GM20000 (cell line): ENCODE measurements around the gene MAGI2.

Experiments used
- DNase-seq: peaks from one replicate; pipeline ENCODE4 v3.0.0; 2012; ENCODE audit warnings: low spot score
- CTCF ChIP-seq: IDR thresholded peaks from 2 replicates; pipeline ENCODE4 v1.5.1; 2012; ENCODE audit warnings: mild to moderate bottlenecking, control low read depth; ENCODE audit errors: extremely low read depth, missing control alignments

MAGI2 gene

GRCh38 chr7:78558566-78558965 lies 894.9 kb downstream of the MAGI2 start:
- no peak for TF ChIP-seq CTCF
- DNase-seq, result no peak

- no peak for DNase-seq
- TF ChIP-seq CTCF, result no peak
These were observed 909.5 kb downstream of the MAGI2 start for GRCh38 chr7:78543976-78544375.

- no peak for TF ChIP-seq CTCF
- no peak for DNase-seq
These were observed 910.5 kb downstream of the MAGI2 start for GRCh38 chr7:78542981-78543380.

- DNase-seq, result no peak
- TF ChIP-seq CTCF, result no peak
These were observed 910.9 kb downstream of the MAGI2 start for GRCh38 chr7:78542541-78542940.

GRCh38 chr7:78539825-78540224 lies 913.6 kb downstream of the MAGI2 start:
- no peak for TF ChIP-seq CTCF

GRCh38 chr7:78535655-78536054 lies 917.8 kb downstream of the MAGI2 start:
- DNase-seq, result no peak
- no peak for TF ChIP-seq CTCF

More at GRCh38 chr7:78539825-78540224, 913.6 kb downstream of the MAGI2 start:
- no peak for DNase-seq

- DNase-seq, result no peak
- TF ChIP-seq CTCF, result no peak
These were observed 923.1 kb downstream of the MAGI2 start for GRCh38 chr7:78530351-78530750.

- no peak for DNase-seq
- TF ChIP-seq CTCF, result no peak
These were observed 924.1 kb downstream of the MAGI2 start for GRCh38 chr7:78529392-78529791.
